H1 (cell line): ENCODE measurements around the gene EHD4. TPM values are rescaled to one million over a fixed set of nuclear protein-coding genes. Genes with fewer than 3 reads are reported as not detected.

Experiments
- CEBPB ChIP-seq: IDR thresholded peaks from 2 replicates; pipeline ENCODE4 v1.6.1; 2012; ENCODE audit warnings: low read depth, low read length
- POLR2A ChIP-seq, 2 experiments: IDR thresholded peaks; 1 replicate in 1 of 2; 2 replicates in 1 of 2; pipeline ENCODE4 v1.6.1; 2011; ENCODE audit warnings: low read depth in 2 of 2, low read length in 2 of 2, mild to moderate bottlenecking in 2 of 2; ENCODE audit errors: control extremely low read depth in 1 of 2
- SP4 ChIP-seq: IDR thresholded peaks from 2 replicates; pipeline ENCODE4 v1.6.1; 2012; ENCODE audit warnings: low read length, inconsistent platforms
- USF2 ChIP-seq: IDR thresholded peaks from 2 replicates; pipeline ENCODE4 v1.6.1; 2011; ENCODE audit warnings: low read length, improper control_type of control experiment
- polyA plus RNA-seq, 7 experiments: library from polyadenylated mRNA; depleted of rRNA in 3 of 7; stranded (reverse) in 5 of 7; unstranded in 2 of 7; fragments of >200 nt in 5 of 7; fragments of 200-250 nt in 2 of 7; gene quantifications; 1 replicate in 5 of 7; 2 replicates in 1 of 7; 4 replicates in 1 of 7; pipeline versions ENCODE4 v1.2.1 to v1.2.3, GENCODE V29; 2011 to 2013; ENCODE audit warnings: missing spikeins in 2 of 7, mixed read lengths in 2 of 7
- total RNA-seq: library from RNA; stranded (reverse); fragmentation: NEBNext Ultra II Directional; extraction: Animal tissue kit (Norgen Biotek cat#: 25700); gene quantifications from 2 replicates; pipeline ENCODE4 v1.2.1, GENCODE V29; 2021
- TF ChIP-seq, protein P1 (sequence below): fragments of 300-600 bp; sonication (generic); IDR thresholded peaks from 2 replicates; pipeline ENCODE4 v1.7.1; 2012; ENCODE audit warnings: low read length, moderate library complexity, mild to moderate bottlenecking, inconsistent platforms; ENCODE audit not compliant: insufficient replicate concordance

EHD4 gene
- total and polyA plus RNA-seq, 2 of the 8 experiments (the other 6 are each of a cell fraction or from before 2014, with no cell fraction given) = 17.5 to 24.5 TPM

DNA sequence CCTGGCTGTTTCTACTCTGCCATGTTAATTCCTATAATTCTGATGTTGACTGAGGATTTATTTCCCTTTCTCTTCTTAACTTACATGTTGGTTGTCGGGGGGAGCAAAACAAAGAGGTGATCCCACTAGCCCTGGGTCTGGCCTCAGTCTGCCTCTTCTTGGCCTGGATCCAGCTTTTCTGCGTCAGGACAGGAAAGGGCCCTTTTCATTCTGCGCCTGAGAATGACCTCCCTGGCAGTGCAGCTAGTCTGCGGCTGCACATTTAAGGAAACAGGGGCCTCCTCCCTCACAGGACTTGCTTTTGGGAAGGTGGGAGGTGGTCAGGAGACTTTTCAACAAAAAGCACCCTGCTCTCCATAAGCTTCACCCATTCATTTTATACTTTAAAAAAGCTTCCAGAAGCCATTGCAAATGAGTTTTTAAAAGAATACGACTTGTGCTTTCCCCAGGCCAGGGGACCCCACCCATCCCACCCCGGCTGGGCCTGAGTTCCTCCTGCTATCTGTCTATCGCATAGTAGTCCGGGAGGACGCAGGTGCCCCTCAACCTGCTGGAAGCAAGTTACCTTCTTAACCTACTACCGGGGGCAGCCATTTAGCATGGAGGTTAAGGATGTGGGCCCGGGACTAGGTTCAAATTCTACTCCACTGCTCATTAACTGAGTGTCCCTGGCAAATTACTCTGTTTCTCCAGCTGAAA lies 21.3 kb upstream of the EHD4 start (continued):
- TF ChIP-seq, protein P1, sequence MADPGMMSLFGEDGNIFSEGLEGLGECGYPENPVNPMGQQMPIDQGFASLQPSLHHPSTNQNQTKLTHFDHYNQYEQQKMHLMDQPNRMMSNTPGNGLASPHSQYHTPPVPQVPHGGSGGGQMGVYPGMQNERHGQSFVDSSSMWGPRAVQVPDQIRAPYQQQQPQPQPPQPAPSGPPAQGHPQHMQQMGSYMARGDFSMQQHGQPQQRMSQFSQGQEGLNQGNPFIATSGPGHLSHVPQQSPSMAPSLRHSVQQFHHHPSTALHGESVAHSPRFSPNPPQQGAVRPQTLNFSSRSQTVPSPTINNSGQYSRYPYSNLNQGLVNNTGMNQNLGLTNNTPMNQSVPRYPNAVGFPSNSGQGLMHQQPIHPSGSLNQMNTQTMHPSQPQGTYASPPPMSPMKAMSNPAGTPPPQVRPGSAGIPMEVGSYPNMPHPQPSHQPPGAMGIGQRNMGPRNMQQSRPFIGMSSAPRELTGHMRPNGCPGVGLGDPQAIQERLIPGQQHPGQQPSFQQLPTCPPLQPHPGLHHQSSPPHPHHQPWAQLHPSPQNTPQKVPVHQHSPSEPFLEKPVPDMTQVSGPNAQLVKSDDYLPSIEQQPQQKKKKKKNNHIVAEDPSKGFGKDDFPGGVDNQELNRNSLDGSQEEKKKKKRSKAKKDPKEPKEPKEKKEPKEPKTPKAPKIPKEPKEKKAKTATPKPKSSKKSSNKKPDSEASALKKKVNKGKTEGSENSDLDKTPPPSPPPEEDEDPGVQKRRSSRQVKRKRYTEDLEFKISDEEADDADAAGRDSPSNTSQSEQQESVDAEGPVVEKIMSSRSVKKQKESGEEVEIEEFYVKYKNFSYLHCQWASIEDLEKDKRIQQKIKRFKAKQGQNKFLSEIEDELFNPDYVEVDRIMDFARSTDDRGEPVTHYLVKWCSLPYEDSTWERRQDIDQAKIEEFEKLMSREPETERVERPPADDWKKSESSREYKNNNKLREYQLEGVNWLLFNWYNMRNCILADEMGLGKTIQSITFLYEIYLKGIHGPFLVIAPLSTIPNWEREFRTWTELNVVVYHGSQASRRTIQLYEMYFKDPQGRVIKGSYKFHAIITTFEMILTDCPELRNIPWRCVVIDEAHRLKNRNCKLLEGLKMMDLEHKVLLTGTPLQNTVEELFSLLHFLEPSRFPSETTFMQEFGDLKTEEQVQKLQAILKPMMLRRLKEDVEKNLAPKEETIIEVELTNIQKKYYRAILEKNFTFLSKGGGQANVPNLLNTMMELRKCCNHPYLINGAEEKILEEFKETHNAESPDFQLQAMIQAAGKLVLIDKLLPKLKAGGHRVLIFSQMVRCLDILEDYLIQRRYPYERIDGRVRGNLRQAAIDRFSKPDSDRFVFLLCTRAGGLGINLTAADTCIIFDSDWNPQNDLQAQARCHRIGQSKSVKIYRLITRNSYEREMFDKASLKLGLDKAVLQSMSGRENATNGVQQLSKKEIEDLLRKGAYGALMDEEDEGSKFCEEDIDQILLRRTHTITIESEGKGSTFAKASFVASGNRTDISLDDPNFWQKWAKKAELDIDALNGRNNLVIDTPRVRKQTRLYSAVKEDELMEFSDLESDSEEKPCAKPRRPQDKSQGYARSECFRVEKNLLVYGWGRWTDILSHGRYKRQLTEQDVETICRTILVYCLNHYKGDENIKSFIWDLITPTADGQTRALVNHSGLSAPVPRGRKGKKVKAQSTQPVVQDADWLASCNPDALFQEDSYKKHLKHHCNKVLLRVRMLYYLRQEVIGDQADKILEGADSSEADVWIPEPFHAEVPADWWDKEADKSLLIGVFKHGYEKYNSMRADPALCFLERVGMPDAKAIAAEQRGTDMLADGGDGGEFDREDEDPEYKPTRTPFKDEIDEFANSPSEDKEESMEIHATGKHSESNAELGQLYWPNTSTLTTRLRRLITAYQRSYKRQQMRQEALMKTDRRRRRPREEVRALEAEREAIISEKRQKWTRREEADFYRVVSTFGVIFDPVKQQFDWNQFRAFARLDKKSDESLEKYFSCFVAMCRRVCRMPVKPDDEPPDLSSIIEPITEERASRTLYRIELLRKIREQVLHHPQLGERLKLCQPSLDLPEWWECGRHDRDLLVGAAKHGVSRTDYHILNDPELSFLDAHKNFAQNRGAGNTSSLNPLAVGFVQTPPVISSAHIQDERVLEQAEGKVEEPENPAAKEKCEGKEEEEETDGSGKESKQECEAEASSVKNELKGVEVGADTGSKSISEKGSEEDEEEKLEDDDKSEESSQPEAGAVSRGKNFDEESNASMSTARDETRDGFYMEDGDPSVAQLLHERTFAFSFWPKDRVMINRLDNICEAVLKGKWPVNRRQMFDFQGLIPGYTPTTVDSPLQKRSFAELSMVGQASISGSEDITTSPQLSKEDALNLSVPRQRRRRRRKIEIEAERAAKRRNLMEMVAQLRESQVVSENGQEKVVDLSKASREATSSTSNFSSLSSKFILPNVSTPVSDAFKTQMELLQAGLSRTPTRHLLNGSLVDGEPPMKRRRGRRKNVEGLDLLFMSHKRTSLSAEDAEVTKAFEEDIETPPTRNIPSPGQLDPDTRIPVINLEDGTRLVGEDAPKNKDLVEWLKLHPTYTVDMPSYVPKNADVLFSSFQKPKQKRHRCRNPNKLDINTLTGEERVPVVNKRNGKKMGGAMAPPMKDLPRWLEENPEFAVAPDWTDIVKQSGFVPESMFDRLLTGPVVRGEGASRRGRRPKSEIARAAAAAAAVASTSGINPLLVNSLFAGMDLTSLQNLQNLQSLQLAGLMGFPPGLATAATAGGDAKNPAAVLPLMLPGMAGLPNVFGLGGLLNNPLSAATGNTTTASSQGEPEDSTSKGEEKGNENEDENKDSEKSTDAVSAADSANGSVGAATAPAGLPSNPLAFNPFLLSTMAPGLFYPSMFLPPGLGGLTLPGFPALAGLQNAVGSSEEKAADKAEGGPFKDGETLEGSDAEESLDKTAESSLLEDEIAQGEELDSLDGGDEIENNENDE = no peak
- TF ChIP-seq POLR2A (IDR thresholded peaks at IDR 0.05; ENCODE audit: control extremely low read depth in 1 of 2, low read depth in 2 of 2, low read length in 2 of 2) (no peak), USF2 (no peak), SP4 (no peak), CEBPB (no peak)
